ENCODE data around the gene CEP63.
A peak's percentile ranks its signal among the peaks of the same experiment; 100 is the strongest.

The CEP63 gene

DNA sequence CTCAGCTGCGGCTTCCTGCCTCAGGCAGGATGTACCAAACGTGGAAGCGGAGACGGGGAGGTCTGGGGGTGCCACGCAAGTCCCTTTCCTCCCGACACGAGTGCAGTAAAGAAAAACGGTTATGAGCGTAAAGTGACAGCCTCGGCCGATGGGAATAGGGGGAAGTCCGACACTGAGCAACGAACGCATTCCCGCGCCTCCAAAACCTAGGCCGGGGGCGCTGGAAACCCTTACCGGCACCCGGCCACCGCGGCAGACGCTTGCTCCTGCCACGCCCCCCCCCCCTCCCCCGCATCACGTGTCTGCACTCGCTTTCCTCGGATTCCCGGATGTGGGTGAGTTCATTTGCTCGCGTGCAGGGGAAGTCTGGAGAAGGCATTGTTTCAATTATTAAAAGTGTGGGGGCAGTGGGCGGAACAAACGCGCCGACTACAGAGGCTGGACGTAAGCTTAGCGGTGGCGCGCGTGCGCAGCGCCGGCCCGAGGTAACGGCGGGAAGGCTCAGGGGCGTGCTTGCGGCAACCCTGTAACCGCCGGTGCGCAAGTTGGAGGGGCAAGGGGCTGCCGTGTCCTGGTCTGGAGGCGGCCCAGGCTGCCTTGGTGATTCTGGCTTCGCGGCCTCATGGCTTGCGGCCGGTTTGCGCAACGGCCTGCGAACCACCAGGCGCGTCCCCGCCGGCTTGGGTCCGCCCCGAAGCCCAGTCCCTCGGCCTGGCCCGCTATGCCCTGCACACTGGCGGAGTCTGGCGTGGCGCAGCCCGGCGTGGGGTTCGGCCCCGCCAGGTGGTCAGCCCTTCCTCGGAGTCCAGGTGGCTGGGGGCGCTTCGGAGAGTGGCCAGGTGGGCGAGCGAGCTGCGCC is at the start of gene CEP63, which contains the start of gene ANAPC13:
Gene CEP63, plus strand, starts transcription at position 340 of the 859 bp plus-strand sequence. CDS start 9,264 bp downstream, outside the sequence.
Gene ANAPC13, minus strand, starts transcription at position 268 of the 859 bp plus-strand sequence. CDS start 3,081 bp downstream, outside the sequence.
- peak; percentile 94 for DNase-seq

DNA sequence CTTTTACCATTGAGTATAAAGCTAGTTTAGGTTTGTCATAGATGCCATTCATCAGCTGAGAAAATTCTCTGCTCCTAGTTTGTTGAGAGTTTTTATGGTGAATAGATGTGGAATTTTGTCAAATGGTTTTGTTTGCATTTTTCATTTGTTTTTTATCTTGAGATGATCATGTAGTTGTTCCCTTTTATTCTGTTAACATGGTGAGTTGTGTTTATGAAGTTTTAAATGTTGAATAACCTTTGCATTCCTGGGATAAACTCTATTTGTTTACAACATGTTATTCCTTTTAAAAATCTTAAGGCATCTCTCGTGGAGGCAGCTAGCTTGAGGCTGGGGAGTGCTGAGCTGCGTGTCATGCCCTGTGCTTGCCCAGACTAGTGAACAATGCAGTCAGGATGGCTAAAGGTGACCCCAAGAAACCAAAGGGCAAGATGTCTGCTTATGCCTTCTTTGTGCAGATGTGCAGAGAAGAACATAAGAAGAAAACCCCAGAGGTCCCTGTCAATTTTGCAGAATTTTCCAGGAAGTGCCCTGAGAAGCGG is 48.6 kb upstream of the CEP63 start:
- DNase-seq, result no peak

DNA sequence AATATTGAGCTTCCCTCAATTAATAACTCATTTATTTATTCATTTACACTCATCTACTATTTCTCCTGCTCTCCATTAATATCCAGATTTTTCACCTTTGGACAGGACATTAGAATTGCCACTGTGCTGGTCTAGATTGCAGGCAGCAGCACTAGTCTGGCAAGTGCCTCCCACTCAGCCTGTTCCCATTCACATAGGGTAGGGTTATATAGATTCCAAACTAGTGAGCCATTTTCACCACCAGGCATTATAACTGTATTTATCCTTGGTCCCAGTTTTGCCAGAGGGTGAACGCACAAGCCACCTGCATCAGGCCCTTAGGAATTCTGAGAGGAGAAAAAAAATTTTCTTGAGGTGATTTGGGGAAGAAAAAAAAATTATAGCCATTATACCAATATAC is 44.5 kb upstream of the CEP63 start:
- no peak for DNase-seq

DNA sequence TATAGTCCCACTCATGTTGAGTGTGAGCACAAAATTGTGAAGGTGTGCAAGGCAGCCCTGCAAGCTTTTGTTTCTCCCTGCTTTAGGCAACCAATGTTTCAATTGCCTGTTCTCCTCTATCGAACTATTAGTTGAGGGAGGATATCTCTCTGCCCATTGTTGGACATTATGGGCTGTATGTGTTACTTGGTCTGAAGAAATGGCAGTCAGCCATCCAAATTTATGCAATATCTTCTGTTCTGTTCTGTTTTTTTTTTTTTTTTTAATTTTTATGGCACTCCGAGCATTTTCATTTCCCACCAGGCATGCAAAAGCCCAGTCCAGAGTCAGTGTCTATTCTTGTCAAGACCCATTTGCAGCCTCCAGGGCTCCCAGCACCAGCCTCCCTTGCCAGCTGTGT is 44.0 kb upstream of the CEP63 start:
- DNase-seq, result no peak

DNA sequence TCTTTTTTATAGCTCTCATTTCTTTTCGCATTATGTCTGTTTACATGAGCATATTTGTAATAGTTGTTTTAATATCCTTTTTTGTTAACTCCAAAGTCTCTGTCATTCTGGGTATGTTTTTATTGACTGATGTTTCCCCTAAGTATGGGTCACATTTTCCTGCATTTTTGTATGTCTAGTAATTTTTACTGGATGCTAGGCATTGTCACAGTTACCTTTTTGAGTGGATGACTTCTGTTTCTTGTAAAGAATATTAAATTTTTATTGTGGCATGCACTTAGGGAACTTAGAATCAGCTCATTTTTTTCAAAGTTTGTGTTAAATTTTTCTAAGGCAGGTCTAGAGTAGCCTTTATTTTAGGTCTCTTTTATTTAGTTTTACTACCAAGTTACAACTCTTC is 40.8 kb upstream of the CEP63 start:
- no peak for DNase-seq

DNA sequence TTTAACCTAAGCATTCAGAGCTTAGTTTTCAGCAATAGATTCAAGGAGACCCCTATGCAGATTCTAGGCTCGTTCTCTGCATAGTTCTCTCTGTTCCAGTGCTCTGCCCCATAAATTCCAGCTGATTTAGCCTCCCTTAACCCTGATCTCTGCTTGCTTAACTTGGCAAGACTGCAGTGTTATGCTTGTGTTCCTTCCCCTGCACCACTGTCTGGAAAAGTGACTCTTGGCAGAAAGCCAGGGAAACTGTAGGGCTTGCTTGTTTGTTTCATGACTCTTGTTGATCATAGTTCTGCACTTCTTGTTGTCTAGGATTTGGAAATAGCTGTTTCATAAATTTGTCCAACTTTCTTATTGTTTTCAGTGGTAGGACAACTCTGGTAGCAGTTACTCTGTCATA is 40.2 kb upstream of the CEP63 start:
- DNase-seq, result no peak

DNA sequence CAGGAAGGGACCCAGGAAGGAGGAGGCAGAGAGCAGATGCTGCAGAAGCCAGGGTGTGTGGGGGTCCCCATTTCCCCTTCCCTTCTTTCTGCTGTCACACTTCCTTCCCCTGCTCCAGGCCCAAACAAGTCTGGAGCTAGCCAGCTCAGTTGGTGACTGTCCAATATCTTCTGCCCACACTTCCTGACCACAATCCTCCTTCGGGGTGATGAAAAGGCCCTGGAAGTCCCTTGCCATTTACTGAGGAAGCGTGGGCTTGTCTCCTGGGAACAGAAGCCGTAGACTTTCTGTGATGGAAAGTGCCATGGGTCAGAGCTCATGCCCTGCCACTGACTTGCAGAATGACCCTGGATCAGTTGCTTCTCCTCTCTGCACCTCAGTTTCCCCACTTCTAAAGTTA is 39.1 kb upstream of the CEP63 start:
- no peak for DNase-seq

DNA sequence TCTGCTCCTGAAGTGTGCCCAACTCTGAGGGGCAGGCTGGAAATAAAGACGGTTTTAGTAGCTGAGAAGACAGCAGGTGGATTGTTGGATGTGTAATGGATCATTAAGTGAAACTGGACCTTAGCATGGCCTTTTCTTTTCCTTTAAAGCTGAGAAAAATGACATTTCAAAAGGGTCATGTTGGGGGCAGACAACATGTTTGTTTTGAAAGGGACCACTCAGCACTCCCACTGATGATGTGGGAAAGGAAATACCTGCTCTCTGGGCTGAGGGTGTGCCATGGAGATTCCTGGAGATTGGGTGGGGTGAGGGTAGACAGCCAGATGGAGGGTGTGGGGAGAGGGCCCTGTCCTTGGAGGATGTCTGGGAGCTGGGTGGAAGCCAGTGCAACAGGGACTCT is 38.5 kb upstream of the CEP63 start:
- DNase-seq, result no peak

DNA sequence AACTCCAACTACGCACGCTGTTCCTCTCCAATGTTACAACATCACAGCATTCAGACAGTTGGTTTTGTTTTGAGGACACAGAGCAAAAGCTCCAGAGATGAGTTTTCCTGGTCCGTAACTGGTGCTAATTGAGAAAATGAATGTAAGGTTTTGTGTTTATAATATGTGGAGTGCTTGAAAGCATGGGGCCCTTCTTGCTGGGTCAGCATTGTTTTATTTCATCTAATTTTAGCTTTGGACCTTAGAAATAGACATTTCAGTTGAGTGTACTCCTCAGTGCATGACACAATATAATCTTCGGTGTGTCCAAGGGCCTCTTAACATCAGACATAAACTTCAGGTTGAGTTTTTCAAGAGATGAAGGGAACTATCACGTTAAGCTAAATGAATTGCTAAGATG is 37.2 kb upstream of the CEP63 start:
- no peak for DNase-seq

DNA sequence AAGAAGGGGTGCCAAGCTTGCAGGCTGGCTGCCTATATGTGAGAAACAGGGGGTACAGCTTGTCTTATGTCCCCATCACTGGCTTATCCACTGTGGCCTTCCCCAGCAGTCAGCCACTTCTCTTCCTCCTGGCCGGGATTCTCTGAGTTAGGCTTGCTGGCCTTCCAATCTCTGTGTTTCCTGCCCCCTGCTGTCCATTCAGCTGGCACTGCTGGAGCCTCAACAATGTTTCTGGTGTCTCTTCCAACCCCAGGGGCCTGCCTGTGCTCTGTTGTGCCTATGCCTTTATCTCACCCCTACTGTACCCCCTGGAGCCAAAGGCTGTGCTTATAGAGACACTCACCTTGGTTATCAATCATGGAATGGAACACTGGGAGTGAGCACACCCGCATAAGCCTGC is 36.6 kb upstream of the CEP63 start:
- DNase-seq, result no peak

DNA sequence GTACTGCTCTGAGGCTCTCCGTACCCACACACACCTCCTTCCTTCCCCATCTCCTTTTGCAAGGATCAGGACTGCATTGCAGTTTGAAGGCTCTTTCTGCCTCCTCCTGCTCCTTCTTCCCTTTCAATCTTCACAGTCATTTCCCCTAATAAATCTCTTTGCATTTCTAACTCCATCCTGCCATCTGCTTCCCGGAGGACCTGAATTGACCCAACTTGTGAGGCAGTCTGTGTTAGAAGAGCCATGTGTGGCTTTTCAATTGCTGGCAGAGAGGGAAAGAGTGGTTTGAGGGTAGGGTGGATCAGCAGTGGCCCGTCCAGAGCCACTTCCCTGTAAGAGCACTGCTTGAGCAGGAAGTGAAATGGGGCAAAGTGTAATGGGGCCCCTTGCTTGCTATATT is 35.9 kb upstream of the CEP63 start:
- no peak for DNase-seq

DNA sequence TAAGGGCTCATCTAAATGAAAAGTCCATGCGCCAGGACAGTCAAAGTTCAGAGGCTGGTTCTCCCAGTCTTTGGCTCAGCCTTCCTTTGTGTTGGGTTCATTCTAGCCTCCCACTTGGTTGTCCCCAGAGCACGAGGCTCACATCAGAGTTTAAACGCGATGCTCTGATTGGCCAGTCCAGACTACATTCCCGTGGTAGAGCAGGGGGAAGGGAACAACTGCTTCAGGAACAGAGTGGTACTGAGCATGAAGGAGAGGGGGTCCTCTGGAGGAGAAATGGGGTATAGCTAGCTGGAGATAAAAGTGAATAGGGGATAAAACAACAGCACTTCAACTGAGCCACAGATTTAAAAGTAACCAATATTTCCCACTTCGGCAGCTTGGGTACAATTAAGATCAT is 32.2 kb upstream of the CEP63 start:
- DNase-seq, result no peak

DNA sequence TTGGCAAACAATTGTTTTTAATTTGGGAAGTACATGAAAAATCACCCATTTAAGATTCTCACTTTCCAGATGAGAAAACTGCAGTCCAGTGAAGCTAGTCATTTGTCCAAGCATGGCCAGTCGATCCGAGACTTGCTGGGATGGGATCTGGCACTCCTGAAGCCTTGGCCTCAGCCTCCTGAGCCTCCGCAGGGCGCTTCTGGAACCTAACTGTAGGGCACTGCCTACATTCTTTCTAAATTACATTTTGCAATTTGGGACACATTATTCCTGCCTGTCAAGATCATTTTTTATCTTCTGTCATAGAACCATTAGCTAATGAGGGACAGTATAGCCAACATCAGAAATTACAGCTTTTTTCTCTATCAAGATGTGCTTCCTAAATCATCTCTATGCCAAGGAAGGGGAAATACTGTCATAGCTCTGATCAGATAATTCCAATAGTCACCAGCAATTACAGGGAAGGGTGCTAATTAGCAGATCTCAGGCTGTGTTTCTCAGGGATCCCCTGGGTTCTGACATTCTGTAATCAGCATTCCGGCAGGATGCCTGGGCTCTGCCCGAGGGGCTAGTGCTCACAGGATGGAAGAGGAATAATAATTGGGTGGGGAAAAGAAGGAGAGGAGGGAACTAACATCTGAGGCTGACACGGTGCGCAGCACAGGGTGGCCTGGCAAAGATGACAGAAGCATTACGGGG is 28.3 kb upstream of the CEP63 start:
- DNase-seq, result no peak

DNA sequence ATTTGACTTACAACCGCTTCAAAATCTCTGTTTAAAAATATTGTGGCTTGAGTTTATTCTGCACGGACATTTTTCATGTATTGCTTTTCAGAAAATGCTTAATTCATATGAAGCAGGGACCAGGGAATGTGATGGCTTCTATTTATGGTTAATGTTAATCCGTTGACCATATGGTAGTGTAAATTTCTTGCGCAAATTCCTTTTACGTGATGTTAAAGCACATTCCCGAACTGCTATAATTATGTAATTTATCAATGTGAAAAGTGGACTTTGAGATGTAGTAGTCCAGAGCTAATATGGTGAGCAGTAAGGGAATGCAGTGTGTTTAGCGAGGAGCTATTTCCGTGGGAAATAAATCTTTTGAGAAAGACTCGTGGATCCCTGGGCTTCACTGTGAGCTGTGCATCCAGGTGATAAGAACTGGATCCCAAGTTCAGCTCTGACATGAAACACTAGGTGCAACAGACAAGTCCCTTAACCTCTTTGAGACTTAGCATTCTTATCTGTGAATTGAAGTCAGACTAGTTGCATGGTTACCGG is 27.4 kb upstream of the CEP63 start:
- DNase-seq, result no peak

DNA sequence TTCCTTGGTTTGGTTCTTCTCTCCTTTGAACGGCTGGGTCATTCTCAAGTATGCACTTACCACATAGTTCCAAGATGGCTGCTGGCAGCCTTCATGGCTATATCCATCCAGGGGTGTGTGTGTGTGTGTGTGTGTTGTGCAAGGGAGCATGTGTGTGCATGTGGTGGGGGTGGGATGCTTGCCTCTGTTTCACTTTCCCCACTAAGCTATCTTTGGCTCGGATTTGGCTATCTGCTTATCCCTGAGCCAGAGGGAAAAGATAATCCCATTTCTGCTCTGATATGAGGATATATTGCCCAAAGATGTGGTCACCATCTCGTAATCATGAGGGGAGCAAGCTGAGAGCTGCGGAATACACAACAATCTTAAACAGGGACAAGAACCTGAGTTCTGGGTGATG is 26.3 kb upstream of the CEP63 start:
- no peak for DNase-seq

DNA sequence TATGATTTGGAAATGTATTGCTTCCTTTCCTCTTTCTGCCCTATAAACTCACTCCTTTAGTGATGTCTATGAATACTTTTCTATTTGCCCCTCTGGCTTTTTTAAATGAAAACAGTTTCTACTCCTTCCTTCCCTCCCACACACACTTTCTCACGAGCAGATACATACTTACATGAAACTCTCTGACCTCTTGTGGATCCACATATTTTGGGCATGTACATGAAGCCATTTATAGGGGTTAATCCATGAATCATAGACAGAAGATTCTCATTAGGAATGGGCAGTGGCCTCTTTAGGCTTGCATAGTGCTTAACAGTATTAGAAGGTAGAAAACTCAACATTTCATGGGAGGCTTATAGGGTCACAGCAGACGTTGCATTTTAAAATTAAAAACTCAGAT is 24.9 kb upstream of the CEP63 start:
- no peak for DNase-seq

DNA sequence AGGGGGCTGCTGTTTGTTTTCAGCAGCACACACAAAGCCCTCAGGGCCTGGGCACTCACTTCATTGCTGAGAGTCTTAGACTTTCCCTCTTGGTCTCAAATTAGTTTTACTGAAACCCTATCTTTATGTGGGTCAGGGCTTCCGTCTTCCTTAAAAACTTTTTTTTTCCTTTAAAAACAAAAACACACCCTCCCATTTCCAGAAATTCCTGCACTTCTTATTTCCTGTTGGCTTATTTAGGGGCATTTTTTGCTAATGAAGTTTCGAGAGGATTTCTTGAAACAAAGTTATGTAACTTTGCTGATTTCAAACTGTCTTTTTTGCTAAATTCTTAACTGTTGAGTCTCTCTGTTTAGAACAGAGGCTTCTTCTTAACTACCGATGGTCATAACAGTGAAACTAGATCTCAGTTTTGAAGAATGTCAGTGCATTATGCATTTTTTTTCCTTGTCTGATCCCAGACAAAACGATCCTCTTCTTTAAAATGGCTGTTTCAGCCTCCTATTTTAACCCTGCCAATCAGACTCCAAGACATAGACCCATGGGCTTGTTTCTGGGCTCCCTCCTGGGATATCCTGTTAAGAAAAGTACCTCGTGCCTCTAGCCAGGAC is 23.4 kb upstream of the CEP63 start:
- DNase-seq, result no peak

DNA sequence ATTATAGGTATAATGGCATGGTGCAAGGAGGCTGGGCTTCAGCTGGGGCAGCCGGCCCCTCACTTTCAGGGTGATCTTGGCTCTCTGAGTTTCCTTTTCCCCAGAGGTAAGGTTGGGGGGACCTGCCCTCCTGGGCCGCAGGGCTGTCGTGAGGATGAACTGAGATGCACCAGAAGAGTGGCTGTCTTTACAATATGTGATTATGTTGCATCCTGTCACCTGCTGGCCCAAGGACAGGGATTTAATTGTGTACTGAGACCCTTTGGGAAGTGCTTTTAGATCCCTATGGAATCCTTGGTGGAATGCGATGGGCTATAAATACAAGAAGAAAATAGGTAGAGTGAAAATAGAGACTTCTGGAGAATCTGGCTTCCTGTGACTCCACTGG is 22.2 kb upstream of the CEP63 start:
- DNase-seq, result no peak

DNA sequence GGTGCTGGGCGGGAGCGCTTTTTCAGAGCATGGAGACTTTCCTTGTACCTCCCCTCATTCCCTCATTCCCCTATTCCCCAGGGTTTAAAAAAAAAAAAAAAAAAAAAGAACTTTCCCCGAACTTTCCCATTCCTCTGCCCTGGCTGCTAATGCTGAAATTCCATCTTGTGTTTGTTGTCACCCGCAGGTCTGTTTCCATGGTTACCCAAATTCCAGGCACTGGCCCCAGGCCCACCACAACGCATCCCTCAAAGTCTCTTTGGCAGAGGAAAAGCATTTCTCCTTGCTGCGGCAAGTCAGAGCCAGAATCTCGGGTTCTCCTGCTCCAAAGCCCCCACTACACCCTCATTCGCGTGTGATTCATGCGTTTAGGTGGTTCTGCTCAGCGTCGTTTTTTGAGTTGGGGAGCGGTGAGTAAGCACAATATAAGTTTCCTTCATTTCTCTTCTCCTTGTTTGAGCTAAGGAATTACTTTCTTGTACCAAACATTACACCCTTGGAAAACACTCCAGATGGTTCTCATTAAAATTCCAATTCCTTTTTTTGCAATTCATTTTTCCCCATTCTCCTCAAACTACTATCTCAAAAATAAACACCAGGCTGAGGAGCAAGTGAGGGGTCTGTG is 21.7 kb upstream of the CEP63 start:
- no peak for DNase-seq

DNA sequence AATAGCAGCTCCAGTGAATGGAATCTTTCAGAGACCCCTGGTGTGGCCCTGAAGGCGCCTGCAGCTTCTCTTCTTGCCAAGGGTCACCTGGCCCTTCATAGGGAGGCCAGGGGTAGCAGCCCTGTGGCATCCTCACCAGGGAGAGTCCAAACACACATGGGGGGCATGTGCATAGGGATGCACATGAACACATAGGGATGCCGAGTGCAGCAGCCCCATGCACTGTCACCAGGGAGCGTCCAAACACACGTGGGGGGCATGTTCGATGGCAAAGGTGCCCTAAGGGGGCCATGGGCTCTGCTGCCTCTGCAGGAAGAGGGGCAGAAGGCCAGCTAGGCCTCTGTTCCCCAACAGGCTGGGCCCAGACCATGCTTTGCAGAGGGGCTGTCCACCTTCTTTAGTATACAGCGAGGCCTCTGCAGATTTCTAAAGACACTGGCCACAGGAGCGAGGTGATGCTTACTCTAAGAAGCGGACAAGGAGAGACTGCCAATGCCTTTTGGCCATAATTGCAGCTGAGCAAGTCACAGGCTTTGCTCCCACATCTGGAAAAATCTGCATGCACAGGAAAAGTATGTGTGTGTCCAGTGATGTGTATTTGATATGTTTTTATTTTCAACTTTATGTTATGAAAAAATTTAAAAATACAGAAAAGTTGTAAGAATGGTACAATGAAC is 21.0 kb upstream of the CEP63 start:
- DNase-seq, result no peak

DNA sequence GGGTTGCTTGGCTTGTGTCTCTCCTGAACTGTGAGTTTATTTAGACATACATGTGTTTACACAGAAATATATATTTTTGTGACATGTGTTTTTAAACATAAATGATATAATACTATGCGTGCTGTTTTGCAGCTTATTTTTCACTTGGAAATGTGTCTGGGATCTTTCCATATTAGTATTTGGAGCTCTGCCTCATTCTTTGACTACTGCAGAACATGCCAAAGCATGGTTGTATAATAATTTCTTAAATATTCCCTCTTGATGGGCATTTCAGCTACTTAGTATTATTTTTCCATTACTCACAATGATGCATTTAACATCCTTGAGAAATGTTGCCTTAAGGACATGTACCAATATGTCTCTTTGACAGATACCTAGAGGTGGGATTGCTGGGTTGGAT is 19.5 kb upstream of the CEP63 start:
- no peak for DNase-seq

DNA sequence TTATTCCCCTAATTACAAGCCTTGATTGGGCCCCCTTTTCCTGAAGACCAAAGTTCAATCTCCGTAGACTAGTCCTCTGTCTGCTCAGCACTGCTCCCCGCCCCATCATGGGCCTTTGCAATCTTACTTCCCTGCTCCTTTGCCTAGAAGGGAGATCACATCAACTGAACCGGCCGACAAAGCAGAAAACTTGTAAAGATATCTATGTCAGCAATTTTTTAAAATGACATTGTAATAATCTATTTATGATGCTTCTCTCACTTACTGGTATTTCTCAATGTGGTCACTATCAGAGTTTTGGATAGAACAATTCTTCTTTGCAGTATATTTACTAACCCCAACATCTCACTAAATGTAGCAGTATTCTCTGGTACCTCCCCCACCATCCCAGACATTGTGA is 17.3 kb upstream of the CEP63 start:
- no peak for DNase-seq
